T follicular helper cell (primary cell): ENCODE data around the gene PLA1A.

Experiments used
- DNase-seq: peaks from one replicate; pipeline ENCODE4 v3.0.0-alpha.2; 2020; ENCODE audit warnings: low read depth

The PLA1A gene

GRCh38 chr3:119636891-119637611, 39.4 kb downstream of the PLA1A start:
- DNase-seq, result no peak

GRCh38 chr3:119637679-119638477, 40.2 kb downstream of the PLA1A start:
- no peak for DNase-seq

GRCh38 chr3:119639494-119640350, 42.0 kb downstream of the PLA1A start:
- no peak for DNase-seq

GRCh38 chr3:119641416-119641815, 43.7 kb downstream of the PLA1A start:
- DNase-seq, result no peak

- no peak for DNase-seq
These were observed 45.2 kb downstream of the PLA1A start for GRCh38 chr3:119642746-119643473.

- no peak for DNase-seq
These were observed 45.8 kb downstream of the PLA1A start for GRCh38 chr3:119643528-119643927.

- no peak for DNase-seq
These were observed 46.8 kb downstream of the PLA1A start for GRCh38 chr3:119644481-119644880.

- DNase-seq, result no peak
These were observed 48.1 kb downstream of the PLA1A start for GRCh38 chr3:119645813-119646212.

GRCh38 chr3:119647171-119647570, 49.5 kb downstream of the PLA1A start:
- DNase-seq, result no peak

- DNase-seq, result no peak
These were observed 50.3 kb downstream of the PLA1A start for GRCh38 chr3:119647843-119648575.

- no peak for DNase-seq
These were observed 52.1 kb downstream of the PLA1A start for GRCh38 chr3:119649761-119650160.

- DNase-seq, result no peak
These were observed 54.8 kb downstream of the PLA1A start for GRCh38 chr3:119652306-119653033.

- no peak for DNase-seq
These were observed 56.2 kb downstream of the PLA1A start for GRCh38 chr3:119653876-119654275.

- no peak for DNase-seq
These were observed 60.4 kb downstream of the PLA1A start for GRCh38 chr3:119657887-119658702.

GRCh38 chr3:119658994-119659393, 61.3 kb downstream of the PLA1A start:
- DNase-seq, result no peak

- DNase-seq, result no peak
These were observed 62.1 kb downstream of the PLA1A start for GRCh38 chr3:119659606-119660291.

GRCh38 chr3:119660474-119661440, 63.1 kb downstream of the PLA1A start, which contains the start of gene POPDC2:
TSS of gene POPDC2 (minus strand) at chr3:119660589. CDS start at chr3:119660423, 166 bp downstream.
- DNase-seq, result no peak
